DOHH2 (cell line): ENCODE results near the gene PPP2R2B.

ENCODE experiments used
- H3F3A ChIP-seq: fragments of 200-600 bp; sonication (generic), shearing (Covaris generic); 2 replicates; pipeline ENCODE4 v1.6.0; 2016; ENCODE audit warnings: antibody characterized with exemption, mild to moderate bottlenecking; ENCODE audit not compliant: control insufficient read depth, insufficient read depth
- H3K27ac ChIP-seq: fragments of 200-600 bp; sonication (generic); 2 replicates; pipeline ENCODE4 v1.5.1; 2014; ENCODE audit warnings: low read depth, mild to moderate bottlenecking, low read length, moderate library complexity
- H3K27me3 ChIP-seq: fragments of 200-600 bp; sonication (generic); 2 replicates; pipeline ENCODE4 v1.6.1; 2014; ENCODE audit warnings: mild to moderate bottlenecking, low read length, mixed read lengths; ENCODE audit not compliant: control insufficient read depth
- H3K36me3 ChIP-seq: fragments of 200-600 bp; sonication (generic); 2 replicates; pipeline ENCODE4 v1.6.1; 2014; ENCODE audit warnings: mild to moderate bottlenecking, low read length, moderate library complexity, mixed read lengths; ENCODE audit not compliant: control insufficient read depth
- H3K4me1 ChIP-seq: fragments of 200-600 bp; sonication (generic); 2 replicates; pipeline ENCODE4 v1.6.1; 2014; ENCODE audit warnings: mild to moderate bottlenecking, low read length, mixed read lengths; ENCODE audit not compliant: control insufficient read depth
- H3K4me2 ChIP-seq: fragments of 200-600 bp; sonication (generic); 2 replicates; pipeline ENCODE4 v1.6.0; 2014; ENCODE audit warnings: mild to moderate bottlenecking, low read length, moderate library complexity
- H3K4me3 ChIP-seq: fragments of 200-600 bp; sonication (generic); 2 replicates; pipeline ENCODE4 v1.5.1; 2014; ENCODE audit warnings: mild to moderate bottlenecking, low read length, mixed read lengths
- H3K79me2 ChIP-seq: fragments of 200-600 bp; sonication (generic); 2 replicates; pipeline ENCODE4 v1.6.1; 2014; ENCODE audit warnings: mild to moderate bottlenecking, low read length, mixed read lengths; ENCODE audit not compliant: control insufficient read depth
- H3K9me2 ChIP-seq: fragments of 200-600 bp; sonication (generic); replicated peaks from 2 replicates; pipeline ENCODE4 v1.6.1; 2014; ENCODE audit warnings: mild to moderate bottlenecking, low read length, mixed read lengths; ENCODE audit not compliant: control insufficient read depth
- H3K9me3 ChIP-seq: fragments of 200-600 bp; sonication (generic); 2 replicates; pipeline ENCODE4 v1.6.1; 2014; ENCODE audit warnings: antibody characterized with exemption, low read length, mixed read lengths; ENCODE audit not compliant: control insufficient read depth, insufficient read depth
- H4K20me1 ChIP-seq: fragments of 200-600 bp; sonication (generic); 2 replicates; pipeline ENCODE4 v1.6.0; 2014; ENCODE audit warnings: low read depth, mild to moderate bottlenecking, antibody characterized with exemption, low read length, moderate library complexity; ENCODE audit not compliant: control insufficient read depth, insufficient read depth
- EZH2phosphoT487 ChIP-seq: fragments of 200-600 bp; sonication (generic); IDR thresholded peaks from 2 replicates; pipeline ENCODE4 v1.6.1; 2017; ENCODE audit warnings: borderline replicate concordance, mild to moderate bottlenecking, antibody characterized with exemption, low read length, moderate library complexity, mixed read lengths
- TF ChIP-seq, protein P1 (sequence below): fragments of 200-600 bp; sonication (generic); IDR thresholded peaks from one replicate; pipeline ENCODE4 v1.5.1; 2014; ENCODE audit warnings: antibody characterized with exemption, mild to moderate bottlenecking, low read depth, low read length; ENCODE audit not compliant: poor library complexity, severe bottlenecking

Gene PPP2R2B

DNA sequence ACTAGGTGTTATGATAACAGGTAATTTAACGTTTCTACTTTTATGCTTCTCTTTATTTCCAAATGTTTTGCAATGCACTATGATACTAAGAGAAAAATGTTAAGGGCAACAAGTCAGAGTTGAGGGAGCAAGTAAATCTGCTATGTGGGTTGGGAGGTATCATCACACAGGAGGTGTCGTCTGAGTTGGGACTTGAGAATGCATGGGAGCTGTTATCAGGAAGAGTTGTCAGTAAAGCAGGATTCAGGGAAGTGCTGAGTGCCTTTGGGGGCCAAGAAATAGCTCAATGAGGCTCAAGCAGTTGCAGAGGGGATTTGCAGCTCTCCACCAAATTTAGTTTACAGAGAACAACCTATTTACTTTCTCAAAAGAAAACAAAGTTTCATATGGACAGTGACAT, 108.0 kb downstream of the PPP2R2B start:
- Histone ChIP-seq H3K36me3 (no peaks in the 10 kb centered on the region), H3K4me3 (no peak overlapping the region), H3K79me2 (no peaks in the 10 kb centered on the region), H3K27me3 (no peaks in the 10 kb centered on the region), H3F3A (no peaks in the 10 kb centered on the region), H3K27ac (no peak overlapping the region), H4K20me1 (no peaks in the 10 kb centered on the region), H3K4me2 (no peak overlapping the region), H3K4me1 (no peaks in the 10 kb centered on the region), H3K9me3 (no peaks in the 10 kb centered on the region), H3K9me2 (no peaks in the 10 kb centered on the region)
- TF ChIP-seq, protein P1, sequence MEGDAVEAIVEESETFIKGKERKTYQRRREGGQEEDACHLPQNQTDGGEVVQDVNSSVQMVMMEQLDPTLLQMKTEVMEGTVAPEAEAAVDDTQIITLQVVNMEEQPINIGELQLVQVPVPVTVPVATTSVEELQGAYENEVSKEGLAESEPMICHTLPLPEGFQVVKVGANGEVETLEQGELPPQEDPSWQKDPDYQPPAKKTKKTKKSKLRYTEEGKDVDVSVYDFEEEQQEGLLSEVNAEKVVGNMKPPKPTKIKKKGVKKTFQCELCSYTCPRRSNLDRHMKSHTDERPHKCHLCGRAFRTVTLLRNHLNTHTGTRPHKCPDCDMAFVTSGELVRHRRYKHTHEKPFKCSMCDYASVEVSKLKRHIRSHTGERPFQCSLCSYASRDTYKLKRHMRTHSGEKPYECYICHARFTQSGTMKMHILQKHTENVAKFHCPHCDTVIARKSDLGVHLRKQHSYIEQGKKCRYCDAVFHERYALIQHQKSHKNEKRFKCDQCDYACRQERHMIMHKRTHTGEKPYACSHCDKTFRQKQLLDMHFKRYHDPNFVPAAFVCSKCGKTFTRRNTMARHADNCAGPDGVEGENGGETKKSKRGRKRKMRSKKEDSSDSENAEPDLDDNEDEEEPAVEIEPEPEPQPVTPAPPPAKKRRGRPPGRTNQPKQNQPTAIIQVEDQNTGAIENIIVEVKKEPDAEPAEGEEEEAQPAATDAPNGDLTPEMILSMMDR = no peak
- no peak for TF ChIP-seq EZH2phosphoT487

DNA sequence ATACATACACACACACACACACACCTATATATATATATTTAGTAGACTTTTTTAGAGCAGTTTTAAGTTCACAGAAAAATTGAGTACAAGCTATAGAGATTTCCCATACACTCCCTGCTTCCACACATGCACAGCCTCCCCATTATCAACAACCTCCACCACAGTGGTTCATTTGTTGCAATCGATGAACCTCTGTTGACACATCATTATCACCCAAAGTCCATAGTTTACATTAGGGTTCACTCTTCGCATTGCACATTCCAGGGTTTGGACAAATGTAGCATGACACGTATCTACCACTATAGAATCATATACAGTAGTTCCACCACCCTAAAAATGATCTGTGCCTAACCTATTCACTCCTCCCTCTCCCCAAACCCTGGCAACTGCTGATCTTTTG, 111.0 kb downstream of the PPP2R2B start:
- no peak overlapping the region for H3K27ac ChIP-seq
- H3K79me2 ChIP-seq = no peaks in the 10 kb centered on the region
- no peaks in the 10 kb centered on the region for H3K36me3 ChIP-seq
- no peaks in the 10 kb centered on the region for H3K27me3 ChIP-seq
- H3K4me3 ChIP-seq = no peak overlapping the region
- no peak for TF ChIP-seq EZH2phosphoT487
- TF ChIP-seq, protein P1 = no peak
- H3K4me2 ChIP-seq = no peak overlapping the region
- no peaks in the 10 kb centered on the region for H3K4me1 ChIP-seq
- H4K20me1 ChIP-seq = no peaks in the 10 kb centered on the region
- H3K9me2 ChIP-seq = no peaks in the 10 kb centered on the region
- no peaks in the 10 kb centered on the region for H3K9me3 ChIP-seq
- no peaks in the 10 kb centered on the region for H3F3A ChIP-seq

DNA sequence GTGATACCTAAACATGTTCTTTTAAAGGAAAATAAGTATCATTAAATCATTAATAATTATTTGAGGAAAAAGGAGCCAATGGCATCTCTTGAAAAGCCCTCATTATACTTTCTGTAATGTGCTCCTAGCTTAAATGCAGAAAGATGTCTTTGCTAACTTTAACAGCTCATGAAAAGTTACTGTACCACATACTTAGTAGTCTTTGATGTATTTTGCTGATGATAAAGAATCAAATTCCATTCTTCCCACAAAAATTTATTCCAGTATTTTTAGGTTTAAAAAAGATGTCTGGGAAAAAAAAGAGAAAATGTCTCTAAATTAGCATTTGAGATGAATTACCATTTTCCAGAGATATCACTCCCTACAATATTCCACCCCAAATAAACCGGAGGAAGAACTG, 112.5 kb downstream of the PPP2R2B start:
- H3K4me2 ChIP-seq = no peak overlapping the region
- no peaks in the 10 kb centered on the region for H3F3A ChIP-seq
- no peaks in the 10 kb centered on the region for H4K20me1 ChIP-seq
- H3K36me3 ChIP-seq = no peaks in the 10 kb centered on the region
- TF ChIP-seq, protein P1 = no peak
- no peak for TF ChIP-seq EZH2phosphoT487
- H3K79me2 ChIP-seq = no peaks in the 10 kb centered on the region
- H3K9me2 ChIP-seq = no peaks in the 10 kb centered on the region
- no peak overlapping the region for H3K27ac ChIP-seq
- no peaks in the 10 kb centered on the region for H3K27me3 ChIP-seq
- H3K4me3 ChIP-seq = no peak overlapping the region
- H3K9me3 ChIP-seq = no peaks in the 10 kb centered on the region
- H3K4me1 ChIP-seq = no peaks in the 10 kb centered on the region

- Histone ChIP-seq H3K4me3 (no peak overlapping the region), H3F3A (no peaks in the 10 kb centered on the region), H4K20me1 (no peaks in the 10 kb centered on the region), H3K27me3 (no peaks in the 10 kb centered on the region), H3K9me2 (no peaks in the 10 kb centered on the region), H3K36me3 (no peaks in the 10 kb centered on the region), H3K4me1 (no peaks in the 10 kb centered on the region), H3K27ac (no peak overlapping the region), H3K9me3 (no peaks in the 10 kb centered on the region), H3K79me2 (no peaks in the 10 kb centered on the region), H3K4me2 (no peak overlapping the region)
- TF ChIP-seq, protein P1 = no peak
- TF ChIP-seq EZH2phosphoT487 = no peak
Observed at GRCh38 chr5:146765089-146765832, 113.3 kb downstream of the PPP2R2B start.
